GM11168 (cell line): ENCODE measurements around the gene NIPAL3.

Experiments used
- in situ Hi-C: fragments of 300-500 bp; cut with MboI; formaldehyde crosslinking; loops from one replicate; pipeline ENCODE4 v1.12.0; 2022; ENCODE audit warnings: low sequenced_read_pairs; ENCODE audit not compliant: unreplicated experiment

NIPAL3 gene

DNA sequence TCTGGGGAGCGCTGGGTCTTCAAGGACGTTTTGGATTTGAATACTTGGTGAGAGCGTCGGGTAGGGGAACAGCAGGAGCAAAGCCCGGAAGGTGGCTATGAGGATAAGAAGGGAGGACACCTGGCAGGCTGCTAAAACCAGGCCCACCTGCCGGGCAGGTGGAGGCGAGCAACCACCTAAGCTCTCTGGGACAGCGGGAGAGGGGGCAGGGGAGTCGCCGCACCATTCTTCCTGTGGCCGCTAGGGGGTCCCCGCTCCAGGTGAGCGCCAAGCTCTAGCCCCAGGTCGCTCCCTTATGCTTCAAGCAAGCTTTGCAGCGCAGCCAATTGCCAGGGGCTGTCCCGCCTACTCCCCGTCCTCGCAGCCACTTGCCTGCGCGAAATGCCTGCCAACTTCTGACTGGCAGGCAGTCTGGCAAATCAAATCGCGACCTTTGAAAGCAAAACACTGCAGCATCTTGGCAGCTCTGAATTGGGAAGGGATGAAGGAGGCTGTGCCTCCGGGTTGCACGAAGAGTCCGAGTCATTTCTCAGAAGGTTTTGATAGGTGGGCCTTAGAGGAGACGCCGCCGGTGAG is at the start of gene NIPAL3:
TSS of gene NIPAL3 (plus strand) at position 469 of the 576 bp plus-strand sequence. CDS start 3,746 bp downstream, outside the sequence.
- in situ Hi-C loops: no loop called here

GRCh38 chr1:24366707-24367106 is 48.9 kb upstream of the NIPAL3 start:
- in situ Hi-C loops: no loop called here

GRCh38 chr1:24369199-24369598 is 46.4 kb upstream of the NIPAL3 start:
- in situ Hi-C loops: no loop called here

DNA sequence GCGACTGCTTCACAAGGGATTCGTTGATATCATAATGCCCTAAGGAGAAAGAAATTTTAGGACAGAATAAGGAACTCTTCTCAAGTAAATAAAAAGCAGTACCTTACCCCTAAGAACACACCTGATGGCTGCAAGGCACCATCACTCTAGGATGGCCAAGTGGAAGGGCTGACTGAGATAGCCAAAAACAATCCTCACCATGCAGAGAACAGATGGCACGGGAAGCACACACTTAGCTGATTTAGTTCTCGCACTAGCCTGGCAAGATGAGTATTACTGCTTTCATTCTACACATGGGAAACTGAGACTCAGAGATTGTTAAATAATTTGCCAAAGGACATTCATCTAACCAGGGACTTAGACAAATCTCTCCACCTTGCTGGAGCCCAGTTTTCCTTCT is 45.8 kb upstream of the NIPAL3 start:
- in situ Hi-C loops: no loop called here

- in situ Hi-C loops: no loop called here
Observed at GRCh38 chr1:24373044-24373443, 42.6 kb upstream of the NIPAL3 start.

DNA sequence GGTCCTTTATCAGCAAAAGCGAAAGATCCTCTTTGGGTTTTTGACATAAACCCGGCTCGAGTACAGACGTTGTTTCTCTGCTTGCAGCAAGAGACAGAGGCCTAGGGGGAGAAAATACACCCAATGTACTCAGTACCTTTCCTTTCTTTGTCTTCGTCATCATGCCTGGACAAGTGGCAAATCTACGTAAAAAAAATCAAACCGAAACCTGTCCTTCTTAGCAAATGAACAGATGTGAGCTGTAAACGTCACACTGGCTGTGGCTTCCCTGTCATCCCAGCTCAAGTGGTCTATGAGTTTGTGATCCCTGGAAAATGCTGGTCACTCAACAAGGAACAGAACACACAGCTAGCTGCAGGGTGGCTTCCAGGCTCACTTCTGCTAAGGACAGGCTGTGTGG is 41.9 kb upstream of the NIPAL3 start:
- in situ Hi-C loops: no loop called here

DNA sequence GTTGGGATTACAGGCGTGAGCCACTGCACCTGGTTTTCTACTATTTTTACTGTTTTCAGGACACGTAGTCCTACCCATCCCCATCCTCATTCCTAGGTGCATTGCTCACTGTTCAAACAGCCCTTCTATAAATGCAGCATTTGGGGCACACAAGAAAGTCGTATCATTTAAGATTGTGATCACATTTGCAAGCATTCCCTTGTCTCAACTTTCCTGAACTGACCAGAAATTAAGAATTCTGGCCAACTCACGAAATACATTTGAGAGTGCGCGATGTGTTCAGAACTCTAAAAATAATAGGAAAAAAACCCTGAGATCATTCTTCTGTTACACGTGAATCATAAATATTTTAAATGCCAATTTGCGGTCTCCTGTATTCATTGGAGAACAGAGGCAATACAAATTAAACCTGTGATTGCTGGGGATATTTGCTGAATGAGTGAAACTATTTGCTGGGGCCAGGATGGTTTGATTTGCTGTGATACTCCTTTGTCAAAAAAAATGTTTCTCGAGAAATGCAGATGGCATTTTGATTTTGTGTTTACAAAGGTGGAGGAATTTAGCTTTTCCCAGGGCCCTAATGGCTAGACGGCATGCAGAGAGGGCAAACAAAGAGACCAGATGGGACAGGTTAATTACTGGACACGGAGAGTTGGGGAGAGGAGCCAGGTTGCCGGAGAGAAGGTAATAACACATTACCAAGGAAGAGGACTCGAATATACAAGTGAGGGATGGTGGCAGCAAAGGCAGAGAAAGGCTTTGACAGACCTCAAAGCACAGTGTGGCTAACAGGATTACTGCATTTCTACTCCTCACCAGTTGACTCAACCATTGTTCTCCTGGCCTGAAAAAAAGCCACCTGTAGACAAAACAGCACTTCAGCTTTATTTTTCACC is 40.5 kb upstream of the NIPAL3 start:
- in situ Hi-C loops: no loop called here

DNA sequence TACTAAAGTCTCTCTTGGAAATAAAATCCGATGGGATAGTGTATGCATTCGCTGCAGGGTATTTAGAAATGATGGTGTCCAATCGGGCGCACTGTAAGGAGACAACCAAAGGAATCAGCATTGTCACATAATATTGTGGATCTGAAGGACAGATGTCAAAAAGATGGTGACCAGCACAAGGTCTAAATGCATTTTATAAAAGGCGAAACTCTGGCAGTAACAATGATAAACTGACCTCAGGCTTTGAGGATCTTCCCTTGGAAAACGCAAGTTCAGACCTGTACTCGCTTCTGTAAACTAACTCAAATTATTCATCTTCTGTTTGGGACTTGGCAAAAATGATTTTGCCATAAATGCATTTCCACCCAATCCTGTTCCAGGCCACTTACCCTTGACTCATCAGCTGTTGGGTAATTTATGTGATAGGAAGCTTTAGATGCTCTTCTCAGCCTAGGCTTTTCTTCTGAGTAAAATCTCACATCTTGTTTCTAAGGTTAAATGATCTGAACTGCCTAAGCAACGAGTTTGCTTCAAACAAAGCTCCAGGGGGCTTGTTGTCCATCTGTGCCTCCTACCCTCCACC is 35.8 kb upstream of the NIPAL3 start:
- in situ Hi-C loops: no loop called here

DNA sequence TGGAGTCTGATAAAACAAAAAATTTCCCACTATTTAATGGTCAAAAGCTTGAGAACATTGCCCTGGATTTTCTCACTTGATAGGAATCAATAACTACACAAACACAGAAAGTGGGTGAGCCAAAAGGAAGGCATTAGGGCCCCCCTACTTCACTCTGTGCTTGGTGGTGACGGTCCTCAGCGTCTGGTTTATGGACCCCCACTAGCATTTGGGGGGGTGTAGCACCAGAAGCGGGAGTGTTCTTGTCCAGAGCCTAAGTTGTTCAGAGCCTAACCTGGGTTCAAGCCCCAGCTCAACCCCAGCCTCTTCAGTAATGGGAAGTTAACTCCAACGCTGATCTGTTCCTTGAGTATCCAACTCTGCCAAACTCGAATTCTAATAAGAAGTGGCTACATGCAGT is 35.1 kb upstream of the NIPAL3 start:
- in situ Hi-C loops: no loop called here

- in situ Hi-C loops: no loop called here
Observed at GRCh38 chr1:24381256-24381655, 34.3 kb upstream of the NIPAL3 start.

DNA sequence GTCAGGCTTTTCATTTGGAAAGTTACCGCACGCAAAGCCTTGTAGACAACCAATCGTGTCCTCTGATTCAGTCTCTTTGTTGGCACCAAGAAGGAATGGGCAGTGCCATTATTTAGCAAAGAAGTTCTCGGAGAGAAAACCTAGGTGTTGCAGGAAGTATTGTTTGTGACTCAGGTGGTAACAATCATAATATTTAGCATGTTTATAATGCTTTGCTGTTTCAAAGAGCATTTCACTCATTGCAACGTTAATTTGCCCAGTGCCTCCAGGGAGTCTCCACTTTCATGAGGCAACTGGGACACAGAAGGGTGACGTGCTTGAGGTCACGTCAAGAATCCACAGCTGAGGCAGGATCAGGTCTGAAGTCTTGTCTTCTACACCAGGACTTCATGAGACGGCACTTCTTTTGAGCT is 33.4 kb upstream of the NIPAL3 start:
- in situ Hi-C loops: no loop called here

GRCh38 chr1:24383381-24383940 is 32.1 kb upstream of the NIPAL3 start:
- in situ Hi-C loops: no loop called here

GRCh38 chr1:24384251-24385090 is 31.1 kb upstream of the NIPAL3 start:
- in situ Hi-C loops: no loop called here

DNA sequence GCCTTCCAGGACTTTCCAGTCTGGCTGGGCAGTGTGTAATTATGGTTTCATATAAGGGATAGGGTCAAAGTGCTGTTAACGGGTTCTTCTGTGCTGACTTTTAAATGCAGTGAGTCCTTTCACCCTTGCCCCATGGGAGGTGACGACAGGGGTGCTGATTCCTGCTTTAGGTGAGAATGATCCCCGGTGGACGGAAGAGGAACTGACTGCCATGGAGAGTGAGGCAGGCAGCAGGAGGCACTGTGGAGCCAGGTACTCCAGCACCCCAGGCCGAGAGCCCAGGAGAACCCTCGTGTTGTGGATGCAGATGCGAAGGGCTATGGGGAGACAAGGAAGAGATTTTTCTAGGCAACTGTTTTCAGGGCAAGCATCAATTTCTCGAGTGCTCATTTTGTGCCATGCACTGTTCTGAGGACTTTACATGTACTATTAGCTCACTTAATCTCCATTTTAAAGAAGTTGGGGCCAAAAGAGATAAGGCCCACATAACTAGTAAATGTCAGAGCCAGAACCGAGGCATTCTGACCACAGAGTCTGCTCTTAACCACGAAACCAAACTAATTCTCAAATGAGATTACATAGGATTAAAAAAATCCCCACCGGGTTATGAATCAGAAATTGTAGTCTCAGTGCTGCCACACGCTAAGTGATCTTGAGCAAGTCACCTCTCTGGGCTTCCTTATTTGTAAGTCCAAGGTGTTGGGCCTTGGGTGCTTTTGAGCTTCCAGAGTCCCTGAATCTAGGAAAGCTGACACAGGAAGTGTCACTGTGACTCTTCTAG is 30.3 kb upstream of the NIPAL3 start:
- in situ Hi-C loops: no loop called here

DNA sequence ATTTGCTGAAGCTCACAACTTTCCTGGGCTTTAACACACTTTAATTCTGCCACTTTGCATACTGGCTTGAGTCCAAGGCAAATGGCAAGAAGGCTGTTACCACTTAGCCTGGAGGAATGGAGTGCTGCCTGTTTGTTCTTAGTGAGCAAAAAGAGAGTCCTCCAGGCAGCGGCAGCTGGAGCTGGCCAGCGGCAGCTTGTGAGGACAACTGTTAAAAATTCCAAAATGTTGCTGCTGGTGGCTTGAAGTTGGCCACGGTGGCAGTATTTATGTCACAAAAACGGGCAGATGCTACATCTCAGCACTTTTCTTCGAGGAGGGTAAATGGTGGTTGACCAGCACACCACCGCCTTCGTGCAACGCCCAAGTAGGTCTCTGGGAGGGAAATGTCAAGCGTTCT is 29.4 kb upstream of the NIPAL3 start:
- in situ Hi-C loops: no loop called here

DNA sequence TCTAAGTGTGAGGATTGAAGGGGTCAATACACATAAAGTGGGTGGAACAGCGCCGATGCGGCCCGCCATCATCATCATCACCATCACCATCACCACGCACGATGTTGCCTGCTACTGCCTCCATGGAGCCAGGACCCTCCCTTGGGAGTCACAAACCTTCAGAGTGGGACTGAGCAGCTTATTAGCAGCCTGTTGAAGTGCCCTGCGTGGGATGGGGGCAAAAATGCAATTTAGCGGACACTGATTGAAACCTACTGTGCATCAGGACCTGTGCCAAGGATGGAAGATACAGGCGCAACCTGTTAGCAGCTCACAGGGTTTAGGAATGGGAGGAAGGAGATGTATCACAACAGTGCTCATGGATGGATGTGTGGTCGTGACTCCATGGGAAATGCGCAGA is 28.7 kb upstream of the NIPAL3 start:
- in situ Hi-C loops: no loop called here

DNA sequence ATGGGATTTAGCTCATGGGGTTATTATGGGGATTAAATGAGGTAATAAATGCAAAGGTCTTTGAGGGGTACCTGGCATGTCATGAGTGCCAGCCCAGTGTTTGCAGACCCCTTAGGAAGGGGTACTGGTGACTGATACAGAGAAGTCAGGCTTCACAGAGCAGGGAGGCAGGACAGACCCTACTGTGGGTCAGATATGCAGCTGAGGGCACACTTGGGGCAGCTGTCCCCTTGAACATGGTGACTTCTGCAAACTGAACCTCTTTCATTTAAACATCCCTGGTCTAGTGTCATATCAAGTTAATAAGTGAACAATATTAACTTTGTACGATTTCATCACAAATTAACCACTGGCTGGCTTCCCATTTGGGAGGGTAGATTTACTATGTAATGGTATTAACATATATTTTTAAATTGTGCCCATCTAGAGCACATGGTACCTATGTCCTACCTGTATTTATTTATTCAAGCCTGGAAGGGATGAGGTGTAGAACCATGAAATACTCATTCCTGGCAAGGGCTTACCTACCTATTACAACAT is 27.9 kb upstream of the NIPAL3 start:
- in situ Hi-C loops: no loop called here

DNA sequence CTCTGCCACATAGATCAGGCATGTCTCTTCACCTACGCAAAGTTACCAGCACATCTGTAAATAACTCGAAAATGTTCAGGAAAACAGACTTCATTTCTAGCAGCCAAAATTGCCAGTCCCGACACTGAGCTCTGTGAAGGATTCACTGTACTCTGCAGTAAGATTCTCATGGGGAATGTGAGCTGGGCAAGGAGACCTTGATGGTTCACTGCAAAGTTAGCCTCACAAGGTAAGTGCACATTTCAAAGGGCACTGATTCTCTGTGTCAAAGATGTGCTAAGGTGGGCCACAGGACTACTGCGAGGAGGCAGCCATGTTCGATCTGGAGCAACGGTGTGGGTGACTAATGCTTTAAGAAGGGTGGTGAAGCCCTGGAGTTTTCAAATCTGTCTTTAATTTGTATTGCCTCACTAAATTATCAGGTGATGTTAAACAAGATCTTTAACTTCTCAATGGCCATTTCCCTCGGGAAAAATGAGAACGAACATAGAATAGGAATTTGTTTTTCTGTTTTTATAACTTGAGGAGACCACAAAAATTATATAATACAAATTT is 27.2 kb upstream of the NIPAL3 start:
- in situ Hi-C loops: no loop called here

- in situ Hi-C loops: no loop called here
Observed at GRCh38 chr1:24389231-24389678, 26.3 kb upstream of the NIPAL3 start.
